NCI-H1694 (cell line): ENCODE measurements around the gene KRT12.

Experiments
- DNase-seq: peaks from one replicate; lab custom pipeline; 2025; lab: John Stamatoyannopoulos, UW

Gene KRT12

GRCh38 chr17:40866838-40867237 lies at the start of gene KRT12:
TSS of gene KRT12 (minus strand) at chr17:40867223. CDS start at chr17:40867186, 37 bp downstream.
- DNase-seq, result no peak

DNA sequence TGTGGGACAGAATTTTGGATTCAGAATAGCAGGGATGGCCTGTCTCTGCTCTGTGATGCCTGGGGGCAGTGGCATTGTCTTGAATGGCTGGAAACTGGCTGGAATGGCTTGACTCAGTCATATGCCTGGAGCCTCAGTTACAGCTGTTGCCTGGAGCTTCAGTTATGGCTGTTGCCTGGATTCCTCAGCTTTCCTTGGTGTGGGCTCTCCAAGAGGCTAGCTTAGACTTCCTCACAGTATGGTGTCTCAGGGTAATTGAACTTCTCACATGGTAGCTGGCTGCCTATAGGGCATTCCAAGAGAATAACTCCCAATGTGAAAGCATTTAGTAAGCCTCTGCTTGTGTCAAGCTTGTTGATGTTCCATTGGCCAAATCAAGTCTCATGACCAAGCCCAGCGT lies 49.3 kb upstream of the KRT12 start:
- DNase-seq, result no peak

DNA sequence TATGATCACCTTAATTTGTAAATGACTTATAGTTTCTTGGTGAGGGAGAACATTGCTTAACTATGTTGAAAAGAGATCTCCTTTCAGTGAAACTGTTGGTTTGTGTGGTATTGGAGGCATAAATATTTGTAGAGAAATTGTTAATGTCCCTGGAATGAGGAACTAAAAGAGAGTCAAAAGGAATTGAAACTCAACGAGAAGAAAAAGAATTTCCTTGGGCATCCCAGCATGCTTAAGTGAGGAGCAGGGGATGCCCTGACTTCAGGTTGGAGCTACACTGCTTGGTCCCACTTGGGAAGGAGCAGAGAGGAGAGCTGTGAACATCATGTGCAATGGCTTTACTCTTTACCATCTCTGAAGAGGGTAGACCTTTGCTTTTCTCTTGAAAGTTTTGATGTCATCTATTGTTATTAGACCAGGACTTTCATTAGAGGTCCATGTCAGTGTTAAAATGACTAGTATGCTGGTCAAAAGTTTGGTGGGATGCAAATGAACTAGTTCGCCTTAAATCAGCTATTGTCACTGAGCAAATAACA lies 48.8 kb upstream of the KRT12 start:
- no peak for DNase-seq

DNA sequence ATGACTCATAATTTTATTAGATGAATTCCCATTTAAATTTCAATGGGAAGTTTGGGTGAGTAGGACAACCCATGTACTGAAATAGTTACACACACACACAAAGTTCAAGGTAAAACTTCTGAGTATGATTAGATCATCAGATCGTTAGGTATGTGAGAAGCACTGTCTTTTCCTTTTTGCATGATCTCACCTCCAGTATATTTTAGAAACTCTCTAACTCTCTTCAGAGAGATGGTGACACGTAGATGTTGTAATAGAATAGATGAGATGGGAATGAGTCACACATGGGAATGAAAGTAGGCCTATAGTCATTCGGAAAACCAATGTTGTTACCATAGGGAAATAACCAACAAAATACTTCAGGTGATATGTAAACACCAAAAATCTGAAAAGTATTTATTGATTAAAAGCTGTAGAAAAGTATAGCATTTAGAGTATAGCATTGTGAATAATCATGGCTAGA lies 48.2 kb upstream of the KRT12 start:
- DNase-seq, result no peak

GRCh38 chr17:40914075-40914855 lies 47.2 kb upstream of the KRT12 start:
- no peak for DNase-seq

DNA sequence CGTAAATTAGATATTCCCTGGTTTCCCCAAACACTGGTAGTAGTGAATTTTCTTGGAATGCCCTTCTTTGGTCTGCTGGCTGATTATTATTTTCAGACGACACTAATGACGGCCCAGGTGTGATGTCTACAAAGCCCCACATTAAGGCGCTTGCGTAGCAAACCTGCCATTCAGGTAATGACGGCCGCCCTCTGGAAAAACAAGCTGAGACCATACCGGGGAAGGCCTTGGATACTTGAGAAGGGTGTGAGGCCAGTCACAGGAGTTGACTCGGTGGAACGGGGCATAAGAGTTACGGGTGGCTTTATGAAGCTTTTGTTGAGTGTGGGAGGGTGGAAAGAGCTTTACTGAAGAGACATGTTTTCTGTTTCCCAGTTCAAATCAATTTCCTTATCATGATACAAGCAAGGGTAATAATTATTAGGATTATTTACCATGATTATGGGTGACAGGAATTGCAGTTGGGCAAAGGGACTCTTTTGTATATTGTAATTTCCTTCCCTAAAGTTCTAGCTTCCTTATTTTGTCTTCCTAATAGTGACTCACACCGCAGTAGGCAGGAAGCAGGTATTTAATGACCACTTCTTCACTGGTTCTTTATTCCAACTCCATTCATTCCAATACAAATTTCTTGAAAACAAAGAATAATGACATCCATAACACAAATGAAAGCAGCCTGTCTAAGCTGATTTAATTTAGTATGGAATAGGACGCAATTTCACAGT lies 45.6 kb upstream of the KRT12 start:
- no peak for DNase-seq

GRCh38 chr17:40910441-40910841 lies 43.4 kb upstream of the KRT12 start:
- no peak for DNase-seq

DNA sequence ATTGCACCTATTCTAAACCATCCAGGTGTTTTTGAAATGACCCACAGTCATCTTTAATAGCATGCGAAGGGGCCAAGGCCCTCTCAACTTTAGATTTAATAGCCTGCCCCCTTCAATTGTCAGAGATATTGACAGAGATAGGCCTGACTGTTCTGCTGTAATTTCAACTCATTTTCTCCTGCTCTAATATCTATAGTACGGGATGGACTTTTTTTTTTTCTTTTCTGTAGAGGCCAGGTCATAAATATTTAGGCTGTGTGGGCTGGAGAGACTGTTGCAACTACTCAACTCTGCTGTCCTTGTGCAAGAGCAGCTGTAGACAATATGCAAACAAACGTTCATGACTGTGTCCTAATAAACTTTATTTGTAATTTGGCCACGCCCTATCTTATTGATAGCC lies 42.7 kb upstream of the KRT12 start:
- no peak for DNase-seq

GRCh38 chr17:40909351-40909750 lies 42.3 kb upstream of the KRT12 start:
- DNase-seq, result peak; percentile 79

- no peak for DNase-seq
These were observed 39.6 kb upstream of the KRT12 start for GRCh38 chr17:40906613-40907012.

- DNase-seq, result no peak
These were observed 38.3 kb upstream of the KRT12 start for GRCh38 chr17:40905370-40905769.

- DNase-seq, result no peak
These were observed 36.3 kb upstream of the KRT12 start for GRCh38 chr17:40903129-40903847.

DNA sequence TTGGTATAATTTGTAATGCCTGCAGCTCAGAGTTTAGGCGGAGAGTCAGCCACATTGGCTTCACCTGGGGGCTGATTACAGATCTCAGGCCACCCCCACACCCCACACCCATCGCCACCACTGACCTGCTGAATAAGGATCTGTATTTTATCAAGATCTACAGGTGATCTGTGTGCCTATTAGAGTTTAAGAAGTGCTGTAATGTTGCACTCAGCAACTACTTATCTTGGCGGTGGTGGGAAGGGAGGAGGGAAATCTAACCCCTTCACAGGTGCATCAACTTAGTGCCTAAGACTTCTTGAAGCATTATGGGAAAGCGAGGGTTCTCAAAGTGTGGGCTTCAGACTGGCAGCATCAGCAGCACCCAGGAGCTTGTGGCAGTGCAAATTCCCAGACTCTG lies 35.5 kb upstream of the KRT12 start:
- no peak for DNase-seq

- no peak for DNase-seq
These were observed 35.0 kb upstream of the KRT12 start for GRCh38 chr17:40901981-40902474.

DNA sequence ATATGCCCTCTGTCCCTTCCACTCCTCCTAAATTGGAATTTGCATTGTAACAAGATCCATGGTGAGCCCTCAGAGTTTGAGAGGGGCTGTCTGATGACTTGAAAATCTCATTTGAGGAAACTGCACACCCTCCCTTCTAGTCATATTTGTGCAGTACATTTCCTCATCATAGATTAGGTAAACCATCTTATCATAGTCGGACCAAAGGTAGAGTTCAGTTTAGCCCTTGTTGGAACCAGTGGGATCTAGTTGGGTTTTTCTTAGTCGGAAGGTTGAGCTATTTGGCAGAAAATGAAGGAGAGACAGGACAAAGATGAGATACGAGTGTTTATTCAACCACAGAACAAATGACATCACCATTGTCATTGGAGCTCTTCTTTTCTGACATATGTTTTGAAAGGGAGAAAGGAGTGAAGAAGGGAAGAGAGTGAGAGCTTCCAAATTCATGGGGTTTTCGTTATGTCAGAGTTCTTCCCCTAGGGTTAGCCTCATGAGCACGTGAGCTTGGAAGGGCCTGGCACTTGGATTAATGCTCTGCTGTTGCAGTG lies 33.9 kb upstream of the KRT12 start:
- DNase-seq, result no peak

DNA sequence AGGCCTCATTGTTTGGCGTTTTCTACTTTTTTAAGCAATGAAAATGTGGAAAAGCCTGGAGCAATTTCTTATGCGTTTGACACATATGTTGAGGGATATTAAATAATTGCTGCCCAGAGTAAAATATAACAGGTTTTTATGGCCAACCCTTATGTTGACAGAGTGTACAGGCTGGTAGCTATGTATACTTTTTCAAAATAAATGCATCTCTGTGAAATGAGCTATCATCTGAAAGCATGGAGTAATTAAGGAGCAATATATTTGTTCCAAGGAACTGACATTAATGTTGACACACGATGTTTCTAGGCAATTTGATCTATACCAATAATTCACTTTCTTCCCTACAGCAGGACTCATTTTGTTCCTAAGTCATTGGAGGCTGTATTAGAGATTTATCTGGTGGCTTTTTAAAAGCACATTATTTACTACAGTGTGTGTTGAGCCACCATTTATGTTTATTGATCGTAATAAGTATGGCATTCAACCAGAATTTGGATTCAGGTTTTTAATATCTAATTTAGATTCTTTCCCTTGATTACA lies 30.0 kb upstream of the KRT12 start:
- no peak for DNase-seq

DNA sequence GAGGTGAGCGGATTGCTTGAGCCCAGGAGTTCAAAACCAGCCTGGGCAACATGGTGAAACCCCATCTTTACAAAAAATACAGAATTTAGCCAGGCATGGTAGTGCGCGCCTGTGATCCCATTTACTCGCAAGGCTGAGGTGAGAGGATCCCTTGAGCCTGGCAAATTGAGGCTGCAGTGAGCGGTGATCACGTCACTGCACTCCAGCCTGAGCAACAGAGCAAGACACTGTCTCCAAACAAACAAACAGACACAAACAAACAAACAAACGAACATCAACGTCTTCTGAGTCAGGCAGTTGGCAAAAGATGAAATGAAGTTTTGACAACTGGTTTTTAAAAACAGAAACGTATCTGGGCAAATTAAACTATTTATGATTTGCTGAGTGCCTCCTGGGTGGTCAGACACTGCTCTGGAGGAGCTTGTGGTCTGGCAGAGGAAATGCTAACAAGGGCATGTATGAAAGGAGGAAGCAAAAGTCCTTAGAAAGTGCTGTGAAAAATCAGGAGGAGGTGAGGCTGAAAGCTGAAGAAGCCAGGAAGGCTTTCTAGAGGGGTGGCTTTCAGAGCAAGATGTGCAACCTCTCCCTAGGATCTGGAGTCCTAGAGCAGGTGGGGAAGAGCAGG lies 28.2 kb upstream of the KRT12 start:
- no peak for DNase-seq

- no peak for DNase-seq
These were observed 21.2 kb upstream of the KRT12 start for GRCh38 chr17:40888196-40888720.

DNA sequence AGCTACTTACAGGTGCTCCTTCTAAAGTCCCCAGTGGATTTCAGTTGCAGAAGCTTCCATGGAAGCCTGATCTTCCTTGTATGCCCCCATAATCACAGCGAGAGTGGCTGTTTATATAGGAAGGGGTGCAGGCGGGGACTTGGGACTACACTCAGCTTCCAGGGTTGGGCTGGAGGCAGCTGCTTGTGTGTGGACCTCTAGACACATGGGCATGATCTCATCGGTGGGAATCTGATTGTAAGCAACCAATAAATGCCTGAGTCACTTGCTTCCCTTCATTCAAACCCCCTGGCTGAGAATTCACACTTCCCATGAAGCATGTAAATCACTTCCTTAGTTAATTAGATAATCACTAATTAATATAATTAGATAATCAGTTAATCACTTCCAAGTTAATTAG lies 19.1 kb upstream of the KRT12 start:
- DNase-seq, result no peak

- peak; percentile 1 for DNase-seq
These were observed 17.9 kb upstream of the KRT12 start, which contains the start of gene KRT20 for GRCh38 chr17:40884708-40885512. TSS of gene KRT20 (minus strand) at chr17:40885242. CDS start at chr17:40885185, 57 bp downstream.
